Transverse colon (tissue), 4 donors: Measurements from ENCODE around the gene BTD. TPM values are rescaled to one million over a fixed set of nuclear protein-coding genes. Genes with fewer than 3 reads are reported as not detected.

Experiments used
- DNase-seq: peaks from one replicate; pipeline ENCODE4 v3.0.0-alpha.2; 2019
- H3K27ac ChIP-seq, 4 donors: fragments of 200-600 bp; sonication (generic); 2 replicates each; pipeline ENCODE4 v1.5.1; 2016 to 2018; ENCODE audit warnings: inconsistent platforms in 4 of 4
- H3K27me3 ChIP-seq: fragments of 200-600 bp; sonication (generic); 2 replicates; pipeline ENCODE4 v1.5.1; 2017; ENCODE audit warnings: inconsistent platforms
- H3K36me3 ChIP-seq, 4 donors: fragments of 200-600 bp; sonication (generic); 2 replicates each; pipeline ENCODE4 v1.5.1; 2017 to 2019; ENCODE audit warnings: inconsistent platforms in 4 of 4
- H3K4me1 ChIP-seq, 4 donors: fragments of 200-600 bp; sonication (generic); 2 replicates each; pipeline ENCODE4 v1.5.1; 2017 to 2020; ENCODE audit warnings: inconsistent platforms in 4 of 4
- H3K4me3 ChIP-seq, 4 donors: fragments of 200-600 bp; sonication (generic); 1 replicate in 1 of 4; 2 replicates in 3 of 4; pipeline versions ENCODE4 v1.5.1 to v1.6.1; 2017 to 2019; ENCODE audit warnings: inconsistent platforms in 4 of 4
- H3K9me3 ChIP-seq, 2 donors: fragments of 200-600 bp; sonication (generic); 2 replicates each; pipeline ENCODE4 v1.5.1; 2017 to 2019; ENCODE audit warnings: inconsistent platforms in 2 of 2
- EP300 ChIP-seq: sonication (generic); formaldehyde crosslinking; IDR thresholded peaks from one replicate; pipeline ENCODE4 v1.6.1; 2017; ENCODE audit warnings: antibody characterized with exemption, low read depth
- POLR2A ChIP-seq: fragments of 450-650 bp; IDR thresholded peaks from one replicate; pipeline ENCODE4 v1.6.1; 2016; ENCODE audit warnings: antibody characterized with exemption, mild to moderate bottlenecking, moderate library complexity
- POLR2AphosphoS5 ChIP-seq, 3 donors: sonication (generic); formaldehyde crosslinking; IDR thresholded peaks; one replicate each; pipeline ENCODE4 v1.6.1; 2016; ENCODE audit warnings: antibody characterized with exemption in 3 of 3
- WGBS, 2 donors: methylation state at CpG; one replicate each; pipeline ENCODE4 v1.1.5; 2018; ENCODE audit warnings: low coverage in 1 of 2; 5-methylcytosine and 5-hydroxymethylcytosine counted together
- in situ Hi-C, 4 donors: fragments of 200-750 bp; cut with MboI; loops; one replicate each; pipeline versions ENCODE4 v1.15.0 to v1.15.1; 2017; ENCODE audit warnings: low sequenced_read_pairs in 3 of 4, low pct_ligation_motif_present in 1 of 4, low pct_unique_long_range_greater_than_20kb in 1 of 4
- intact Hi-C: fragments of 100-400 bp; cut with DNase I; formaldehyde crosslinking; loops from one replicate; pipeline ENCODE4 v1.15.1; 2023; ENCODE audit warnings: low total_unique reads
- total RNA-seq, 4 donors: library from RNA; depleted of rRNA; stranded (reverse); fragments of >200 nt; gene quantifications; one replicate each; pipeline ENCODE4 v1.1.0, GENCODE V29; 2016
- TF ChIP-seq, protein P1 (sequence below), 5 experiments: fragments of 200-600 bp in 3 of 5; fragments of 450-650 bp in 2 of 5; sonication (generic) in 3 of 5; IDR thresholded peaks; 1 replicate in 2 of 5; 2 replicates in 3 of 5; pipeline ENCODE4 v1.5.1; 2016 to 2017; ENCODE audit warnings: antibody characterized with exemption in 5 of 5, inconsistent platforms in 3 of 5, mild to moderate bottlenecking in 2 of 5, moderate library complexity in 1 of 5

BTD gene
- total RNA-seq, 4 donors from 2014 or later, result 21.3 to 49.6 (median 36.3) TPM

- peaks cover 15 to 40% (median 19%) of the 10 kb centered on the region in 4 donors for H3K4me1 ChIP-seq
- no peak overlapping the region for H3K4me3 ChIP-seq
- TF ChIP-seq, protein P1, sequence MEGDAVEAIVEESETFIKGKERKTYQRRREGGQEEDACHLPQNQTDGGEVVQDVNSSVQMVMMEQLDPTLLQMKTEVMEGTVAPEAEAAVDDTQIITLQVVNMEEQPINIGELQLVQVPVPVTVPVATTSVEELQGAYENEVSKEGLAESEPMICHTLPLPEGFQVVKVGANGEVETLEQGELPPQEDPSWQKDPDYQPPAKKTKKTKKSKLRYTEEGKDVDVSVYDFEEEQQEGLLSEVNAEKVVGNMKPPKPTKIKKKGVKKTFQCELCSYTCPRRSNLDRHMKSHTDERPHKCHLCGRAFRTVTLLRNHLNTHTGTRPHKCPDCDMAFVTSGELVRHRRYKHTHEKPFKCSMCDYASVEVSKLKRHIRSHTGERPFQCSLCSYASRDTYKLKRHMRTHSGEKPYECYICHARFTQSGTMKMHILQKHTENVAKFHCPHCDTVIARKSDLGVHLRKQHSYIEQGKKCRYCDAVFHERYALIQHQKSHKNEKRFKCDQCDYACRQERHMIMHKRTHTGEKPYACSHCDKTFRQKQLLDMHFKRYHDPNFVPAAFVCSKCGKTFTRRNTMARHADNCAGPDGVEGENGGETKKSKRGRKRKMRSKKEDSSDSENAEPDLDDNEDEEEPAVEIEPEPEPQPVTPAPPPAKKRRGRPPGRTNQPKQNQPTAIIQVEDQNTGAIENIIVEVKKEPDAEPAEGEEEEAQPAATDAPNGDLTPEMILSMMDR (IDR thresholded peaks at IDR 0.05), result no peak
- no peak for TF ChIP-seq EP300
- TF ChIP-seq POLR2AphosphoS5 (IDR thresholded peaks at IDR 0.05), result no peak
- no peak for TF ChIP-seq POLR2A
- DNase-seq, result no peak
- H3K27ac ChIP-seq, result peak overlapping the region; percentile 73 to 84 (median 78)
- intact Hi-C loops, result no loop called here
- H3K27me3 ChIP-seq, result no peaks in the 10 kb centered on the region
- WGBS, 2 donors, result 60 to 71% methylated on average over 1 to 2 of the region's 2 CpGs
- no peaks in the 10 kb centered on the region for H3K36me3 ChIP-seq
- no peaks in the 10 kb centered on the region for H3K9me3 ChIP-seq
- in situ Hi-C loops, result loop anchor here (5.0 to 25.0 kb wide), 4 partner anchors 170 to 628 kb away; partner anchors contain the start of genes DPH3 (in 1 of the 4) and OXNAD1 (in 1 of the 4)
Observed at GRCh38 chr3:15634671-15635070, 33.1 kb downstream of the BTD start.

GRCh38 chr3:15635121-15635661 is 33.6 kb downstream of the BTD start:
- intact Hi-C loops (no loop called here), in situ Hi-C loops (loop anchor here in 3 of 4 donors (10.0 to 25.0 kb wide), 3 partner anchors 170 to 627 kb away; partner anchors contain the start of genes DPH3 (in 1 of the 3) and OXNAD1 (in 1 of the 3))
- peak; percentile 70 to 91 (median 77) for TF ChIP-seq POLR2AphosphoS5 (IDR thresholded peaks at IDR 0.05)
- TF ChIP-seq EP300, result peak; percentile 86
- TF ChIP-seq, protein P1 (IDR thresholded peaks at IDR 0.05), result no peak
- no peaks in the 10 kb centered on the region for H3K27me3 ChIP-seq
- WGBS, 2 donors, result 69 to 77% methylated on average over 5 to 13 of the region's 13 CpGs
- peak overlapping the region; percentile 73 to 84 (median 78) for H3K27ac ChIP-seq
- no peaks in the 10 kb centered on the region for H3K9me3 ChIP-seq
- H3K4me3 ChIP-seq, result no peak overlapping the region
- H3K36me3 ChIP-seq, result no peaks in the 10 kb centered on the region
- peaks cover 15 to 40% (median 19%) of the 10 kb centered on the region in 4 donors for H3K4me1 ChIP-seq
- DNase-seq, result peak; percentile 28

DNA sequence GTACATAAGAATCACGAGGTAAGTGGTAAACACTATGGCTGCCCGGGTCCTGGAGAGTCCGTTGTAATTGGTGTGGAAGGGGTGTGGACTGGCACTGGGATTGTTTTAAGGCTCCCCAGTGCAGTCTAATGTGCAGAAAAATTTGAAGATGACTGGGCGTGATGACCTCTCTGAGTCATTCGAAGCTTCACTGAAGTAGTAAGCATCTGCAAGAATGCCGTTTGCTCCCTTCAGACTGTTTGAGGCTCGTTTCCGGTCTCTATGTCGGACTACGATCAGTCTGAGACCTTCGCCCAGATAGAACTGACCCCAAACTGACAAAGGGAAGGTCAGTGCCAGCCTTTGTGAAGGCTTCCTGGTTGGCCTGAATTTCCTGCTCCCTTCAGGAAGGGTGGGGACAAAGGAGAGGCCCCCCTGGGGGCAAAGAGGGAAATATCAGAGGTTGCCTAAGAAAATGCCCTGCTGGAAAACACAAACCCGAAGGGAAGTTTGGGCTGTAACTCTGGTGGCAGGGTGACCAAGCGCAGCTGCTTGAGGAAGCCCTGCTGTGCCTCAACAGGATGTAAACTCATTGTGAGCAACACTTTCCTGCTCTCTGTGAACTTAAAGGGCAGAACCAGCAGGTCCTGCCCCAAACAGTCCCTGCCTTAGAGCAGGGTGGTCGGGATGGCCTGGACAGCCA is 34.6 kb downstream of the BTD start:
- peak overlapping the region; percentile 73 to 84 (median 78) for H3K27ac ChIP-seq
- H3K4me3 ChIP-seq, result no peak overlapping the region
- no peaks in the 10 kb centered on the region for H3K36me3 ChIP-seq
- intact Hi-C loops, result no loop called here
- H3K4me1 ChIP-seq, result peaks cover 15 to 31% (median 19%) of the 10 kb centered on the region in 4 donors
- H3K9me3 ChIP-seq, result no peaks in the 10 kb centered on the region
- DNase-seq, result no peak
- WGBS, 2 donors, result 40 to 53% methylated on average over 1 to 14 of the region's 14 CpGs
- TF ChIP-seq POLR2AphosphoS5 (IDR thresholded peaks at IDR 0.05) (no peak), EP300 (no peak), POLR2A (no peak)
- TF ChIP-seq, protein P1 (IDR thresholded peaks at IDR 0.05), result no peak
- in situ Hi-C loops, result loop anchor here in 3 of 4 donors (10.0 to 25.0 kb wide), 3 partner anchors 169 to 626 kb away; partner anchors contain the start of genes DPH3 (in 1 of the 3) and OXNAD1 (in 1 of the 3)
- H3K27me3 ChIP-seq, result no peaks in the 10 kb centered on the region
